Naive B cell (primary cell): ENCODE data around the gene FARP1. TPM values are rescaled to one million over a fixed set of nuclear protein-coding genes. Genes with fewer than 3 reads are reported as not detected.

Experiments
- ATAC-seq, 2 donors: fragments of 150-1000 bp; cut with Tn5 transposase; 2 replicates each; pipeline ENCODE4 v1.10.0; 2021; ENCODE audit warnings: low read depth in 2 of 2, mild to moderate bottlenecking in 2 of 2, moderate library complexity in 2 of 2
- DNase-seq: peaks from one replicate; pipeline ENCODE4 v3.0.0; 2022
- H3K27ac Mint-ChIP-seq, 6 donors: one replicate each; pipeline ENCODE4 v1.8.0; 2020 to 2022; ENCODE audit warnings: mild to moderate bottlenecking in 6 of 6, mixed read lengths in 6 of 6, moderate library complexity in 5 of 6, inconsistent platforms in 2 of 6
- H3K27me3 Mint-ChIP-seq, 3 donors: one replicate each; pipeline ENCODE4 v1.8.0; 2021 to 2022; ENCODE audit warnings: mixed read lengths in 3 of 3, mild to moderate bottlenecking in 1 of 3
- H3K36me3 Mint-ChIP-seq, 2 donors: one replicate each; pipeline ENCODE4 v1.8.0; 2020 to 2022; ENCODE audit warnings: mixed read lengths in 2 of 2, inconsistent platforms in 1 of 2, mild to moderate bottlenecking in 1 of 2
- H3K4me1 Mint-ChIP-seq, 3 donors: one replicate each; pipeline ENCODE4 v1.8.0; 2020 to 2022; ENCODE audit warnings: mixed read lengths in 3 of 3, inconsistent platforms in 1 of 3, mild to moderate bottlenecking in 1 of 3, moderate library complexity in 1 of 3
- H3K4me3 Mint-ChIP-seq, 8 donors: one replicate each; pipeline ENCODE4 v1.8.0; 2020 to 2022; ENCODE audit warnings: mild to moderate bottlenecking in 8 of 8, mixed read lengths in 8 of 8, moderate library complexity in 8 of 8, inconsistent platforms in 2 of 8
- H3K9me3 Mint-ChIP-seq, 7 donors: one replicate each; pipeline ENCODE4 v1.8.0; 2020 to 2022; ENCODE audit warnings: mixed read lengths in 7 of 7, mild to moderate bottlenecking in 5 of 7, inconsistent platforms in 2 of 7, moderate library complexity in 1 of 7
- polyA plus RNA-seq, 6 donors: library from polyadenylated mRNA; unstranded; fragments of 300-500 nt; fragmentation: Illumina TruSeq; gene quantifications; one replicate each; pipeline ENCODE4 v1.2.3, GENCODE V29; 2021; ENCODE audit warnings: low read depth in 6 of 6

FARP1 gene
- polyA plus RNA-seq, 6 donors from 2014 or later, result 0.44 to 1.2 (median 0.86) TPM; not detected in 1

DNA sequence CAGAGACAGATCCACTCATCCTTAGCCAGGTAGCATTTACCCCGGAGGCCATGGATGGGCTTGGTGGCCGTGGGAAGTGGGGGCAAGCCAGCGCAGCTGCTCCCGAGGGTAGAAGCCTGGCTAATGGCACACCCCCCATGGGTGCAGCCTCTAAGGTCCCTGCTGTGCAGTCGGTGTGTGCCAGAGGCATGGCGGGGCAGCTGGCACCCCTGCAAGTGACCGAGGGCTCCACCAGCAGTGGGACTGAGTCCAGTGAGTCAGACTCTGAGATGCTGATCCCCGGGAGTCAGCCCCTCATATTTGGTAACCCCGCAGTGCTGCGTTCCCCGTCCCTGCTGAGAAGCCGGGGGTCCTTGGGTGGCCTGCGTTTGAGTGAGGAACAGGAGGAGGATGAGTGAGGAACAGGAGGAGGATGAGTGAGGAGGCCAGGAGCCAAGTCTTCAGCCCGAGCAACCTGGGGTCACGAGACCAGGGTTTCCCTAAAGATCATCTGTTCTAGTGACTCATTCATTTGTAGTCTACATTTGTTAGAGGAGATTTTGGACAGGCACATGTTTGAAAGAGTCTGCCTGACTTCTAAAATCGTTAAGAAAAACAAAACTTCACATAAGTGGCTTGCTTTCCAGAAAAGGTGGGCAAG lies 253.3 kb downstream of the FARP1 start:
- DNase-seq, result no peak
- Mint-ChIP-seq H3K27ac (no peak overlapping the region), H3K4me1 (no peaks in the 10 kb centered on the region), H3K27me3 (peaks cover 0 to 10% (median 5%) of the 10 kb centered on the region in 3 donors), H3K4me3 (no peak overlapping the region), H3K36me3 (no peaks in the 10 kb centered on the region), H3K9me3 (no peaks in the 10 kb centered on the region)
- no peak for ATAC-seq

DNA sequence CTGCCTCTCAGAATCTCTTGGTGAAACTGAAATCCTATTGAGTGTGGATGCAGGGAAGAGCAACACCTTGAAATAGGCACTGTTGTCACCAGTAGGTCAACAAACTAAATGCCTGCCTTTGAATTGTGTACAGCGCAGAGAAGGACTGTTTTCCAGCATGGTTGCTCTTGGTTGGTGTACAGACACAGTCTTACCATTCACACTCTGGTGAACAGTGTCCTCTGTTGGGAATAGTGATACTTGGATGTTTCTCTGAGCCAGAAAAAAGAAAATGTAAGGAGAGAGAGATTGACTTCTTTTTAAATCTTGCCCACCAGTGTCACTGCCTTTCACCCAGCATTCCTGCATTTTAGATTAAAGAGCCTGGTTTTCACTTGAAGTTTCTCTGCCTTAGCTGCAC lies 254.3 kb downstream of the FARP1 start:
- H3K9me3 Mint-ChIP-seq, result no peaks in the 10 kb centered on the region
- H3K4me3 Mint-ChIP-seq, result no peak overlapping the region
- no peak for DNase-seq
- H3K4me1 Mint-ChIP-seq, result no peaks in the 10 kb centered on the region
- H3K27ac Mint-ChIP-seq, result no peak overlapping the region
- H3K36me3 Mint-ChIP-seq, result no peaks in the 10 kb centered on the region
- peaks cover 0 to 10% (median 5%) of the 10 kb centered on the region in 3 donors for H3K27me3 Mint-ChIP-seq
- no peak for ATAC-seq

DNA sequence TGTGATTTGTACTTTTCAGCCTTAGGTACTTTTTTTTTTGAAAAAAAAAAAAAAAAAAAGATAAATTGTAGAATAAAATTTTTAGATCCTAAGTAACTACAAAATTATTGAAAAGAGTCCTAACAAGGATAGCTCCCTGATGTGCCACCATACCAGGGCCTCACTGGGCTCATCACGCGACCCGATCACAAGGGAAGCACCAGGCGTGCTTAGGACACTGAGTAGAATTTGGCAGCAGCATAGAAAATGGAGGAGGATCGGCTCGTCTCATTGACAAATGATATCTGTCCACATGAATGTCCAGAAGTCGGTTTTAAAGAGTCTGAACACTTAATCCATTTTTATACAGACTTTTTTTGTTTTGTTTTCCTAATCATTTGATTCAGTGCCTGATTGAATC lies 255.0 kb downstream of the FARP1 start:
- Mint-ChIP-seq H3K36me3 (no peaks in the 10 kb centered on the region), H3K9me3 (no peaks in the 10 kb centered on the region), H3K4me3 (no peak overlapping the region), H3K4me1 (no peaks in the 10 kb centered on the region), H3K27me3 (peaks cover 0 to 10% (median 5%) of the 10 kb centered on the region in 3 donors), H3K27ac (no peak overlapping the region)
- ATAC-seq (no peak), DNase-seq (no peak)

DNA sequence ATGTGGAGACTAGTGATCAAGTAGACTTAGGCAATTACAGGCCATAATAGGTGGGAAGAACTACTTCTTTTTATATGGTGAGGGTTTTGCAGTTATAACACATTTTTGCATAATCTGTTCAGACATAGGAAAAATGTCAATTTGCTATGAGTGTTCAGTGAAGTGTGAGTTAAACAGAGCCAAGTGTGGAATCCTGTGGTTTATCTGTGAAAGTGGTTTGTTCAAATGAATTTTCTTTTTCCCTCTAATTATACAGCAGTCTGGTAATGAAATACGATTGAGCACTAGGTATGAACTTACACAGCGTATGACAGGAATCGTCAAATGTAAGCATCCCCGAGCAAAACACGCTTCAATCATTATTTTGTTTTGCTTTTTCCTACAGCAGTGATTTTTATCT lies 255.7 kb downstream of the FARP1 start:
- Mint-ChIP-seq H3K27me3 (peaks cover 0 to 14% (median 5%) of the 10 kb centered on the region in 3 donors), H3K9me3 (no peaks in the 10 kb centered on the region), H3K27ac (no peak overlapping the region), H3K4me1 (no peaks in the 10 kb centered on the region), H3K36me3 (no peaks in the 10 kb centered on the region), H3K4me3 (no peak overlapping the region)
- DNase-seq (no peak), ATAC-seq (no peak)

DNA sequence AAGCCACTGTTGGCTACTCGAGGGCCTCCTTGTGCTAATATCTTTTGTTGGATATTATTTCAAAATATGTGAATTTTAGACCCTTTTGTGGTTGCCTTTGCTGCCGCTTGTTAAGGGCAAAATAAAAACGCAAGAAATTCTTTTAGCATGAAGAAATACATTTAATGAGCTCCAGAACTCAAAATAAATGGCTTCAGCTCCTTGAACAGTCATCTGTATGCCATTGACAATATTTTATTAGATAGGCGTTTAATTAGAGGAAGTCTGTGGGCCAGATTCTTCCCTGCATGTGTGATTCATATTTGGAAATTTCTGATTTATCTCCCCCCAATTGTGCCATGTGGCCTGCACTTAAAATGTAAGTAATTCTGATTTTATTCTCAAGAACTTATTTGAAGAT lies 256.9 kb downstream of the FARP1 start:
- no peak overlapping the region for H3K27ac Mint-ChIP-seq
- H3K9me3 Mint-ChIP-seq, result no peaks in the 10 kb centered on the region
- no peak overlapping the region for H3K4me3 Mint-ChIP-seq
- DNase-seq (no peak), ATAC-seq (no peak)
- H3K4me1 Mint-ChIP-seq, result no peaks in the 10 kb centered on the region
- H3K36me3 Mint-ChIP-seq, result no peaks in the 10 kb centered on the region
- peaks cover 0 to 14% (median 5%) of the 10 kb centered on the region in 3 donors for H3K27me3 Mint-ChIP-seq

DNA sequence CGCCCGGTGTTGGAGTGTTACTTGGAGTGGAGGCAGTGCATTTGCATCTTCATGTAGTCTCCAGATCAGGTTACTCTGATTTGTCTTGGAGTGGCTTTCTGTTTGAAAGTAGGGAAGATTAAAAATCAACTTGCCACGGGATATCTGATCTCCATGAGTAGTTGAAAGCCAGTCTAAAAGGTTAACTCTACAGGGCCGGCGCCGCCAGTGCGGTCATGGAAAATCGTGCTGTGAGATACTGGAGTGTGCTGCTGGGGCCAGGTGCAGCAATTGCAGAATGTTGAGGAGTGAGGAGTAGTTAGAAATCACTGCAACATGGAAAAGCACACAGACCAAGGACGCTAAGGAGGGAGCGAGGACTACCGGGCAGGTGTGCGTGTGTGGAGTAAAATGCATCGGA lies 259.0 kb downstream of the FARP1 start:
- Mint-ChIP-seq H3K4me3 (no peak overlapping the region), H3K4me1 (no peaks in the 10 kb centered on the region), H3K9me3 (no peaks in the 10 kb centered on the region), H3K36me3 (no peaks in the 10 kb centered on the region), H3K27me3 (peaks cover 0 to 8% (median 5%) of the 10 kb centered on the region in 3 donors), H3K27ac (no peak overlapping the region)
- ATAC-seq (no peak), DNase-seq (no peak)

DNA sequence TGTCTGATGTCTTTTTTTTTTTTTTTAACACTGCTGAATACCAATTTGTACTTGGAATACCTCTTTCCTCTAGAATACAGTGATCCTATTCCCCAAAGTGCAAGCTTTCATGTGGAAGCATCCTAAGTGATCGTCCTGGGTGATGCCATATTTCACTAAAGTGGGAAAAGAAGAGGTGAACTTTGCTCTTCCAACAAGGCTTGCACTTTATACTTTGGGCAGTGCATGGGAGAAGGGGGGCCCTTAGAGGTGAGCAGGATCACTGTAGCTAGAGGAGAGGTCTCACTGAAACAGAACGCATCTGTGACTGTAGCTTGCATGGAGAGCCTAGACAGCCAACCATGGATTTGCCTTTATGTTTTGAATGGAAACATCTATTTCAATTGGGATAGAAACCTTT lies 260.2 kb downstream of the FARP1 start:
- H3K36me3 Mint-ChIP-seq, result no peaks in the 10 kb centered on the region
- H3K27me3 Mint-ChIP-seq, result peaks cover 0 to 5% (median 4%) of the 10 kb centered on the region in 3 donors
- no peak overlapping the region for H3K27ac Mint-ChIP-seq
- ATAC-seq (no peak), DNase-seq (no peak)
- H3K4me1 Mint-ChIP-seq, result no peaks in the 10 kb centered on the region
- no peak overlapping the region for H3K4me3 Mint-ChIP-seq
- H3K9me3 Mint-ChIP-seq, result no peaks in the 10 kb centered on the region

DNA sequence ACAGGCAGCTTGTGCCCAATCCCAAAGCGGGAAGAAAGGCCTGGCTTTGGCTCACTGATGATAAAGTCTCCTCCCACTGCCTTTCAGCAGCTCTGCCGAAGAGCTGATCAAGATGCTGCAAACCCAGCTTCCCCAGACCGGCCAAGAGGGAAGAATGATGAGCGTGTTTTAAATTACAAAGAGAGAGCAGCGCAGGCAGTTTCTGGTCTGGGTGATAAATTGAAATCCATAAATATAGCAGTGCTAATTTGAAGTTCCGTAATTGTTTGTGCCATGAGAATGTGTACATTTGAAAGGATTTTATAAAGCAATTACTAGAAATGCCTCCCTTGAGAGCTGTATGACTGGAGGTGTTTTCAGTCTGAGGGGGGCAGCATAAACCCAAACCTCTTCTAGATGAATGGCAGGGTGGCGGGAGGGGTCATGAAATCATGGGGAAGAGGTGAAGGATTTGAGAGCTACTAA lies 262.2 kb downstream of the FARP1 start:
- DNase-seq, result no peak
- Mint-ChIP-seq H3K36me3 (no peaks in the 10 kb centered on the region), H3K4me3 (no peak overlapping the region), H3K9me3 (no peaks in the 10 kb centered on the region), H3K27me3 (peaks cover 0 to 10% (median 4%) of the 10 kb centered on the region in 3 donors), H3K4me1 (no peaks in the 10 kb centered on the region), H3K27ac (peak overlapping the region in 1 of 6 donors; percentile 27)
- no peak for ATAC-seq

DNA sequence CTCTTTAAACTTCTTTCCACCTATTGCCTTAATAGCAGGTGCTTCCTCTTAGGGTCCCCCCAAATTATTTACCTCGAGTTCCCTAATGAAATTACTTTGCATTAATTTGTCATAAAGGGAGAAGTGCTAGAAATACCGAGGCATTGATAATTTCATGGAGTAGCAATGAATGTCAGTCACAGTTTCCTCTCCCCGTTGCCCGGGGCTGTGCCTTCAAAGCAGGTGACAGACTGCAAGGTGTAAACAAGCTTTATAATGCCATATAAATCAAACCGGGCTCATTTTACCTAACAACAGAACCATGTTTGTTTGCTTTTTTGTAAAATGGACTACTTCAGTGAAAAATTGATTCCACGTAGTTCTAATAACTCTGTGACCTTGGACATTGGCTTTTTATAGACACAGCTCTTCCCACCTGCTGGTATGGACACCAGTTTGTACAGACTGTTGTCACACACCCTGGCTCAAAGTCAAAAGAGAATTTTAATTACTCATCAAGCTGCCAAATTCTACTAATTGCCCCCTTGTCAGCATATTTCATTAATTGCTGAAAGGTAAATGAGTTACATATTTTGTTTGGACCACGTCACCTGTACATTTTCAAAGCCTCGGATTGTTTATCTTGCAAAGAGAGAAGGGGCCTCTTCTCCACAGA lies 262.9 kb downstream of the FARP1 start:
- Mint-ChIP-seq H3K36me3 (no peaks in the 10 kb centered on the region), H3K27me3 (peaks cover 0 to 12% (median 4%) of the 10 kb centered on the region in 3 donors), H3K4me3 (no peak overlapping the region), H3K4me1 (no peaks in the 10 kb centered on the region), H3K9me3 (no peaks in the 10 kb centered on the region), H3K27ac (peak overlapping the region in 1 of 6 donors; percentile 27)
- ATAC-seq (no peak), DNase-seq (no peak)

DNA sequence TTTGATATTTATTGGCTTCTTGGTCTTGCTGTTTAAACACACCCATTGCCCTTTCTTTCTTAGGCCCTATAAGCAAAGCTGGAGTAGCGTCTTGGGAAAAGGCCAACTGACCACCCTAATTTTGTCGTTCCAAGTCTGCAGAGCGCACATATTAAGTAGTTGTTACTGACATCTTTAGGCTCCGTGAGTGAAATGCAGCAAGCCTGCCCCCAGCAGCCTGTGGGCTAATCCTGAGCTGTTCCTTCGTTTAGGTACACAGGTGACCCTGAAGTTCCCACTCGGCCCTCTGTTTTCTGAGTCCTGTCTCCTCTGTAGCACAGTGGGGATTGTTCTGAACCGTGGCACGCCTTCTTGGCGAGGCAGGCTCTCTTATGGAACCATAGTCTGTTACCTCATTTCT lies 263.5 kb downstream of the FARP1 start:
- no peak for ATAC-seq
- Mint-ChIP-seq H3K4me1 (peaks cover 0 to 4% (median 3%) of the 10 kb centered on the region in 3 donors), H3K27ac (no peak overlapping the region), H3K4me3 (peak overlapping the region in 1 of 8 donors; percentile 54), H3K27me3 (peaks cover 4 to 12% (median 4%) of the 10 kb centered on the region in 3 donors), H3K36me3 (no peaks in the 10 kb centered on the region), H3K9me3 (no peaks in the 10 kb centered on the region)
- no peak for DNase-seq

DNA sequence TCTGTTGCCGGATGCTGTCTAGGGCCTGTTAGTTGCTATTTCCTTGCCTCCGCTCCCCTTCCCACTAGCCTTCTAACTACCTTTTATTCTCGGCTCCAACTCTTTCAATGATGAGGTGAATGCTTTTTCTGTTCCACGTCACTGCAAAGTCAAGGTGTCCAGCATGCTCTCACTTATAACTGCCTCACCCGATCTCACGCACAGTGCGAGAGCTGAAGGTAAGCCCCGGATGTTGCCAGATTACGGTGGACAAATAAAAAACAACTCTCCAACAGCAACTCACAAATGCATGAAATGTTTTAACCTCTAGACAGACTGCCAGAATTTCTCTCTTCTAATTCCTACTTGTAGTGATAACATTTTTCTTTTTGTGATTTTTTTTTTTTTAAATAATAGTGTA lies 264.1 kb downstream of the FARP1 start:
- H3K4me1 Mint-ChIP-seq, result peaks cover 5 to 9% (median 9%) of the 10 kb centered on the region in 3 donors
- H3K27ac Mint-ChIP-seq, result no peak overlapping the region
- DNase-seq, result no peak
- ATAC-seq, result no peak
- peaks cover 4 to 17% (median 9%) of the 10 kb centered on the region in 3 donors for H3K27me3 Mint-ChIP-seq
- peak overlapping the region in 1 of 8 donors; percentile 54 for H3K4me3 Mint-ChIP-seq
- no peaks in the 10 kb centered on the region for H3K36me3 Mint-ChIP-seq
- H3K9me3 Mint-ChIP-seq, result peaks cover 0 to 2% (median 0%) of the 10 kb centered on the region in 7 donors

DNA sequence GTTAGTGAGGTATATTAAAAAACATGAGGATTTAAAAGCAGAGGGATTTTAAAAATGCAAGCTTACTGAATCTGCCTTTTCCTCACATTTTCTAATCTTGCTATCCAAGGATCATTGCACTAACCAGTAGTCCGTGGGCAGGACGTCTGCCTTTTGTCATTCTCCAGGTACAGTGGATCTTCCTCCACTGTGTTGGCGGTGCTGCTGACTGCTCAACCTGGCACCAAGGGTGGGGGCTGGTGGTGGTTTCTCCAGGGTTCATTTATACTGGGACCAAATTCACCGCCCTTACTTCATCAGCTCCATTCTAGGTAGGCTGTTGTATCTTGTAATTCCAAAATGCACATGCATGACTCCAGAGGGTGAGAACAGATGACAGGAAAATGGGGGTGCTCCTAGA lies 264.7 kb downstream of the FARP1 start:
- Mint-ChIP-seq H3K9me3 (peaks cover 0 to 2% (median 0%) of the 10 kb centered on the region in 7 donors), H3K27ac (no peak overlapping the region), H3K4me1 (peaks cover 6 to 13% (median 10%) of the 10 kb centered on the region in 3 donors), H3K27me3 (peaks cover 6 to 23% (median 13%) of the 10 kb centered on the region in 3 donors), H3K36me3 (no peaks in the 10 kb centered on the region), H3K4me3 (no peak overlapping the region)
- ATAC-seq, result no peak
- no peak for DNase-seq

DNA sequence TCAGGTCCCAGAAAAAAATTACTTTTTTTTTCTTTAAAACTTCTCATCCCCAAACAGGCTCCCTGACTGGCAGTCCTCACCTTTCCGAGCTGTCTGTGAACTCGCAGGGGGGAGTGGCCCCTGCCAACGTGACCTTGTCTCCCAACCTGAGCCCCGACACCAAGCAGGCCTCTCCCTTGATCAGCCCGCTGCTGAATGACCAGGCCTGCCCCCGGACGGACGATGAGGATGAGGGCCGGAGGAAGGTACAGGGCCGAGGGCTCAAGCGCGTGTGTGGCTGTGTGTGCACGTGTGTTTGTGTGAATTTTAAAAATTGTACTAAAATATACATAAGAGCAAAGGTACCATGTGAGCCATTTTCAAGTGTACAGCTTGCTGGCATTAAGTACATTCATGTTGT lies 266.4 kb downstream of the FARP1 start:
- Mint-ChIP-seq H3K36me3 (no peaks in the 10 kb centered on the region), H3K4me1 (peaks cover 6 to 13% (median 10%) of the 10 kb centered on the region in 3 donors), H3K4me3 (no peak overlapping the region), H3K9me3 (peaks cover 0 to 2% (median 0%) of the 10 kb centered on the region in 7 donors), H3K27ac (no peak overlapping the region), H3K27me3 (peaks cover 7 to 27% (median 13%) of the 10 kb centered on the region in 3 donors)
- no peak for DNase-seq
- ATAC-seq, result no peak

DNA sequence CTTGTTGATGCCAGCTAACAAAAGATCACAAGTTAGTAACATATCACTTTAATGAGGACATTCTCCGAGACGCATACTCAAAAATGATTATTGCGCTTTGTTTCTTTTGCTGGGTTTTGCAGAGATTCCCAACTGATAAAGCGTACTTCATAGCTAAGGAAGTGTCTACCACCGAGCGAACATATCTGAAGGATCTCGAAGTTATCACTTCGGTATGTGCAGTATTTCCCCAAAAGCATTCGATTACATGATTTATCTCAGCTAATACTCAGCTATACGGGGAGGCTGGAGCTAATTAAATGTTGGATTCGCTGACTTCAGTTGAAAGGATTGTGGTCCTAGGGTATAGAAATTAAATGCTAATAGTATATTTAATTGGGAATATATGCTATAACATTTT lies 267.7 kb downstream of the FARP1 start:
- DNase-seq (no peak), ATAC-seq (no peak)
- Mint-ChIP-seq H3K4me1 (peaks cover 6 to 13% (median 10%) of the 10 kb centered on the region in 3 donors), H3K4me3 (no peak overlapping the region), H3K27ac (no peak overlapping the region), H3K27me3 (peaks cover 7 to 27% (median 13%) of the 10 kb centered on the region in 3 donors), H3K9me3 (peaks cover 0 to 2% (median 0%) of the 10 kb centered on the region in 7 donors), H3K36me3 (no peaks in the 10 kb centered on the region)
